Measurements from ENCODE around the gene TWF1.

- TF ChIP-seq, protein P1, sequence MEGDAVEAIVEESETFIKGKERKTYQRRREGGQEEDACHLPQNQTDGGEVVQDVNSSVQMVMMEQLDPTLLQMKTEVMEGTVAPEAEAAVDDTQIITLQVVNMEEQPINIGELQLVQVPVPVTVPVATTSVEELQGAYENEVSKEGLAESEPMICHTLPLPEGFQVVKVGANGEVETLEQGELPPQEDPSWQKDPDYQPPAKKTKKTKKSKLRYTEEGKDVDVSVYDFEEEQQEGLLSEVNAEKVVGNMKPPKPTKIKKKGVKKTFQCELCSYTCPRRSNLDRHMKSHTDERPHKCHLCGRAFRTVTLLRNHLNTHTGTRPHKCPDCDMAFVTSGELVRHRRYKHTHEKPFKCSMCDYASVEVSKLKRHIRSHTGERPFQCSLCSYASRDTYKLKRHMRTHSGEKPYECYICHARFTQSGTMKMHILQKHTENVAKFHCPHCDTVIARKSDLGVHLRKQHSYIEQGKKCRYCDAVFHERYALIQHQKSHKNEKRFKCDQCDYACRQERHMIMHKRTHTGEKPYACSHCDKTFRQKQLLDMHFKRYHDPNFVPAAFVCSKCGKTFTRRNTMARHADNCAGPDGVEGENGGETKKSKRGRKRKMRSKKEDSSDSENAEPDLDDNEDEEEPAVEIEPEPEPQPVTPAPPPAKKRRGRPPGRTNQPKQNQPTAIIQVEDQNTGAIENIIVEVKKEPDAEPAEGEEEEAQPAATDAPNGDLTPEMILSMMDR (IDR thresholded peaks at IDR 0.05), result no peak
- no peak for TF ChIP-seq POLR2A (IDR thresholded peaks at IDR 0.05)
Observed at GRCh38 chr12:43827093-43827492, 21.0 kb upstream of the TWF1 start.

All from body of pancreas (tissue), 4 donors.